Measurements from ENCODE around the gene EYA2. TPM values are rescaled to one million over a fixed set of nuclear protein-coding genes. Genes with fewer than 3 reads are reported as not detected.

Gene EYA2
- total and polyA plus RNA-seq, 2 of the 4 experiments (the other 2 are of a cell fraction) = 2.3 to 5.4 TPM

GRCh38 chr20:47075263-47075662 is 180.6 kb downstream of the EYA2 start:
- no peak overlapping the region for H3K4ac ChIP-seq (ENCODE audit: low read depth, low read length)
- no peak overlapping the region for H2BK120ac ChIP-seq (ENCODE audit: low read depth, low read length)
- no peaks in the 10 kb centered on the region for H3K9me1 ChIP-seq (ENCODE audit: insufficient read depth, low read length)
- dilution Hi-C loops (cut with HindIII; ENCODE audit: low sequenced_read_pairs, unreplicated experiment) (no loop called here), in situ Hi-C loops (cut with MboI; ENCODE audit: low sequenced_read_pairs) (no loop called here), intact Hi-C loops (cut with micrococcal nuclease) (no loop called here)
- no peak overlapping the region for H4K91ac ChIP-seq (ENCODE audit: insufficient read depth, low read depth, low read length)
- H2BK5ac ChIP-seq (ENCODE audit: low read depth, low read length, poor library complexity, severe bottlenecking) = no peak overlapping the region
- no peaks in the 10 kb centered on the region for H3K4me1 ChIP-seq (ENCODE audit: control insufficient read depth, insufficient read depth, low read length)
- TF ChIP-seq BHLHE40 (IDR thresholded peaks at IDR 0.05; ENCODE audit: low read depth, low read length) = no peak
- no peak for TF ChIP-seq MXI1 (IDR thresholded peaks at IDR 0.05; ENCODE audit: borderline replicate concordance, low read depth, low read length)
- TF ChIP-seq CEBPB (IDR thresholded peaks at IDR 0.05; ENCODE audit: low read depth, low read length) = no peak
- no peak for TF ChIP-seq CHD1 (IDR thresholded peaks at IDR 0.05; ENCODE audit: low read depth, low read length)
- no peak for TF ChIP-seq MAZ (IDR thresholded peaks at IDR 0.05; ENCODE audit: borderline replicate concordance, low read depth, low read length)
- no peak for TF ChIP-seq RAD21 (IDR thresholded peaks at IDR 0.05; ENCODE audit: low read length)
- TF ChIP-seq FOS (IDR thresholded peaks at IDR 0.05; ENCODE audit: low read depth, low read length) = no peak
- no TSS peak for BruUV-seq (replicated peaks)
- no peak overlapping the region for H4K5ac ChIP-seq (ENCODE audit: low read depth, low read length)
- no peak overlapping the region for H3K27ac ChIP-seq (ENCODE audit: insufficient read depth, low read length)
- WGBS, 2 experiments (ENCODE audit: extremely low coverage in 2 of 2, insufficient read length in 1 of 2) = no CpG with 5 or more reads among the region's 3 CpGs
- no peak overlapping the region for H3K9ac ChIP-seq (ENCODE audit: low read depth, low read length)
- H2BK15ac ChIP-seq (ENCODE audit: low read depth, low read length) = no peak overlapping the region
- no peak overlapping the region for H2AK9ac ChIP-seq (replicated peaks; ENCODE audit: low read depth, low read length, poor library complexity)
- peaks cover 1% of the 10 kb centered on the region; the same call in 1 of the 2 replicates for H3K36me3 ChIP-seq (ENCODE audit: control insufficient read depth, insufficient read depth, low read length)
- no peak overlapping the region for H4K8ac ChIP-seq (ENCODE audit: low read depth in 2 of 2, low read length in 2 of 2)
- H2AFZ ChIP-seq (replicated peaks; ENCODE audit: low read length, poor library complexity) = no peak overlapping the region
- H3K14ac ChIP-seq (replicated peaks; ENCODE audit: low read depth, low read length) = no peak overlapping the region
- no peak overlapping the region for H3K18ac ChIP-seq (ENCODE audit: low read depth, low read length)
- ChIA-PET POLR2A (ENCODE audit: unreplicated experiment) (no interaction called here), CTCF (no interaction called here)
- H2BK20ac ChIP-seq (ENCODE audit: low read depth, low read length) = no peak overlapping the region
- ATAC-seq (ENCODE audit: low read depth) (no peak), DNase-seq (no peak)
- no peaks in the 10 kb centered on the region for H3K79me1 ChIP-seq (ENCODE audit: low read depth in 1 of 2, low read length in 2 of 2)
- H3K4me3 ChIP-seq (ENCODE audit: insufficient read depth, low read depth, low read length) = no peak overlapping the region
- no peak overlapping the region for H3K4me2 ChIP-seq (ENCODE audit: low read depth, low read length)
- H3K23ac ChIP-seq (ENCODE audit: low read depth, low read length) = no peak overlapping the region
- no peak overlapping the region for H3K56ac ChIP-seq (ENCODE audit: extremely low read depth, insufficient read depth, low read length)
- H2AK5ac ChIP-seq (ENCODE audit: low read depth, low read length) = no peak overlapping the region
- H3K9me3 ChIP-seq (ENCODE audit: control insufficient read depth, insufficient read depth, low read length) = peaks cover 7% of the 10 kb centered on the region
- H3K27me3 ChIP-seq (ENCODE audit: control insufficient read depth, insufficient read depth, low read length) = no peaks in the 10 kb centered on the region
- no peaks in the 10 kb centered on the region for H4K20me1 ChIP-seq (ENCODE audit: insufficient read depth, low read length)

Measured in IMR-90 (cell line).